IMR-90 (cell line): ENCODE measurements around the gene PRRC2B. TPM values are rescaled to one million over a fixed set of nuclear protein-coding genes. Genes with fewer than 3 reads are reported as not detected.
A peak's percentile ranks its signal among the peaks of the same experiment; 100 is the strongest.

Experiments
- ATAC-seq: fragments of 200-7000 bp; cut with Tn5 transposase; 2 replicates; pipeline ENCODE4 v1.9.1; 2020; ENCODE audit warnings: low read depth, mild to moderate bottlenecking, moderate library complexity
- BruUV-seq: library from RNA; stranded (reverse); fragments of 400-500 nt; replicated peaks from 2 replicates; lab custom pipeline; 2021; lab: Mats Ljungman, UMichigan
- CTCF ChIA-PET: fragments of 300-600 bp; formaldehyde crosslinking; extraction: SDS; loops from one replicate; lab custom pipeline; 2021; ENCODE audit warnings: antibody characterized with exemption; lab: Yijun Ruan, JAX
- POLR2A ChIA-PET: fragments of 300-600 bp; sonication (Branson Sonifier 250); formaldehyde crosslinking; loops from one replicate; lab custom pipeline; 2022; ENCODE audit warnings: antibody characterized with exemption; ENCODE audit not compliant: unreplicated experiment; lab: Charles Lee
- DNase-seq: peaks from one replicate; pipeline ENCODE4 v3.0.0; 2013
- H2AFZ ChIP-seq: replicated peaks from 2 replicates; pipeline ENCODE3; 2013; ENCODE audit warnings: low read length, mild to moderate bottlenecking; ENCODE audit not compliant: poor library complexity
- H2AK5ac ChIP-seq: 2 replicates; pipeline ENCODE4 v1.6.1; 2013; ENCODE audit warnings: low read depth, low read length, inconsistent platforms
- H2AK9ac ChIP-seq: replicated peaks from 2 replicates; pipeline ENCODE3; 2013; ENCODE audit warnings: mild to moderate bottlenecking, low read depth, low read length, moderate library complexity; ENCODE audit not compliant: poor library complexity
- H2BK120ac ChIP-seq: 2 replicates; pipeline ENCODE4 v1.6.1; 2013; ENCODE audit warnings: low read depth, low read length, inconsistent platforms
- H2BK15ac ChIP-seq: 3 replicates; pipeline ENCODE4 v1.6.1; 2013; ENCODE audit warnings: low read depth, low read length, inconsistent platforms
- H2BK20ac ChIP-seq: 2 replicates; pipeline ENCODE4 v1.6.1; 2013; ENCODE audit warnings: low read depth, mild to moderate bottlenecking, inconsistent platforms, low read length, moderate library complexity
- H2BK5ac ChIP-seq: 2 replicates; pipeline ENCODE4 v1.6.1; 2013; ENCODE audit warnings: mild to moderate bottlenecking, low read depth, low read length, inconsistent platforms; ENCODE audit not compliant: poor library complexity, severe bottlenecking
- H3K14ac ChIP-seq: replicated peaks from 2 replicates; pipeline ENCODE4 v1.6.1; 2013; ENCODE audit warnings: low read depth, low read length, inconsistent platforms
- H3K18ac ChIP-seq: 2 replicates; pipeline ENCODE4 v1.6.1; 2013; ENCODE audit warnings: low read depth, low read length, control low read depth
- H3K23ac ChIP-seq: 2 replicates; pipeline ENCODE4 v1.6.1; 2013; ENCODE audit warnings: low read depth, low read length, inconsistent platforms
- H3K27ac ChIP-seq: 2 replicates; pipeline ENCODE4 v1.5.1; 2013; ENCODE audit warnings: mild to moderate bottlenecking, control low read depth, low read length; ENCODE audit not compliant: insufficient read depth
- H3K27me3 ChIP-seq: 2 replicates; pipeline ENCODE4 v1.6.1; 2013; ENCODE audit warnings: low read length; ENCODE audit not compliant: control insufficient read depth, insufficient read depth
- H3K36me3 ChIP-seq: 2 replicates; pipeline ENCODE4 v1.6.1; 2013; ENCODE audit warnings: low read length, mixed read lengths; ENCODE audit not compliant: control insufficient read depth, insufficient read depth
- H3K4ac ChIP-seq: 2 replicates; pipeline ENCODE4 v1.6.1; 2013; ENCODE audit warnings: low read depth, low read length, inconsistent platforms
- H3K4me1 ChIP-seq: 2 replicates; pipeline ENCODE4 v1.6.1; 2013; ENCODE audit warnings: low read length, mixed read lengths; ENCODE audit not compliant: control insufficient read depth, insufficient read depth
- H3K4me2 ChIP-seq: 2 replicates; pipeline ENCODE4 v1.6.1; 2013; ENCODE audit warnings: low read depth, mild to moderate bottlenecking, control low read depth, low read length, moderate library complexity
- H3K4me3 ChIP-seq: 2 replicates; pipeline ENCODE4 v1.5.1; 2013; ENCODE audit warnings: low read depth, mild to moderate bottlenecking, control low read depth, low read length, moderate library complexity; ENCODE audit not compliant: insufficient read depth
- H3K56ac ChIP-seq: 2 replicates; pipeline ENCODE4 v1.6.1; 2013; ENCODE audit warnings: low read length, inconsistent platforms; ENCODE audit not compliant: insufficient read depth; ENCODE audit errors: extremely low read depth
- H3K79me1 ChIP-seq, 2 experiments: 2 replicates each; pipeline ENCODE4 v1.6.1; 2013; ENCODE audit warnings: low read length in 2 of 2, inconsistent platforms in 1 of 2, low read depth in 1 of 2
- H3K9ac ChIP-seq: 2 replicates; pipeline ENCODE4 v1.6.1; 2013; ENCODE audit warnings: low read depth, low read length, control low read depth
- H3K9me1 ChIP-seq: 2 replicates; pipeline ENCODE4 v1.6.1; 2013; ENCODE audit warnings: low read length, inconsistent platforms; ENCODE audit not compliant: insufficient read depth
- H3K9me3 ChIP-seq: 2 replicates; pipeline ENCODE4 v1.6.1; 2013; ENCODE audit warnings: low read length; ENCODE audit not compliant: control insufficient read depth, insufficient read depth
- H4K20me1 ChIP-seq: 2 replicates; pipeline ENCODE4 v1.6.1; 2013; ENCODE audit warnings: low read length, inconsistent platforms; ENCODE audit not compliant: insufficient read depth
- H4K5ac ChIP-seq: 2 replicates; pipeline ENCODE4 v1.6.1; 2013; ENCODE audit warnings: mild to moderate bottlenecking, low read depth, low read length, control low read depth
- H4K8ac ChIP-seq, 2 experiments: 2 replicates each; pipeline ENCODE4 v1.6.1; 2013; ENCODE audit warnings: low read depth in 2 of 2, low read length in 2 of 2, control low read depth in 1 of 2, inconsistent platforms in 1 of 2
- H4K91ac ChIP-seq: 2 replicates; pipeline ENCODE4 v1.6.1; 2013; ENCODE audit warnings: low read depth, low read length, inconsistent platforms; ENCODE audit not compliant: insufficient read depth
- ELK1 ChIP-seq: fragments of 150-350 bp; IDR thresholded peaks from 2 replicates; pipeline ENCODE4 v1.6.1; 2016; ENCODE audit warnings: low read depth, mild to moderate bottlenecking, low read length, moderate library complexity, borderline replicate concordance
- NFE2L2 ChIP-seq: fragments of 150-350 bp; IDR thresholded peaks from 2 replicates; pipeline ENCODE4 v1.6.1; 2016; ENCODE audit warnings: low read depth, mild to moderate bottlenecking, low read length
- SMC3 ChIP-seq: fragments of 150-350 bp; IDR thresholded peaks from 2 replicates; pipeline ENCODE4 v1.6.1; 2016; ENCODE audit warnings: low read depth, mild to moderate bottlenecking, antibody characterized with exemption, low read length, moderate library complexity
- WGBS, 2 experiments: methylation state at CpG; one replicate each; pipeline versions ENCODE4 v1.1.5 to v1.1.7; 2013; ENCODE audit warnings: missing lambda C conversion rate in 2 of 2; ENCODE audit not compliant: insufficient read length in 1 of 2; ENCODE audit errors: extremely low coverage in 2 of 2; 5-methylcytosine and 5-hydroxymethylcytosine counted together
- dilution Hi-C: fragments of 300-500 bp; cut with HindIII; formaldehyde crosslinking; loops from one replicate; pipeline ENCODE4 v1.14.3; 2018; ENCODE audit warnings: low sequenced_read_pairs; ENCODE audit not compliant: unreplicated experiment
- in situ Hi-C: fragments of 300-500 bp; cut with MboI; formaldehyde crosslinking; loops from 3 replicates; pipeline ENCODE4 v1.14.3; 2019; ENCODE audit warnings: low sequenced_read_pairs, inconsistent platforms, mixed read lengths
- intact Hi-C: fragments of 100-400 bp; cut with micrococcal nuclease; formaldehyde crosslinking; loops from 2 replicates; pipeline ENCODE4 v1.10.0; 2022
- polyA plus RNA-seq, 3 experiments: library from polyadenylated mRNA; depleted of rRNA; stranded (reverse); fragments of >200 nt; gene quantifications; 2 replicates each; pipeline ENCODE4 v1.2.3, GENCODE V29; 2012; ENCODE audit warnings: low replicate concordance in 1 of 3
- total RNA-seq: library from RNA; depleted of rRNA; stranded (reverse); fragments of >200 nt; gene quantifications from 2 replicates; pipeline ENCODE4 v1.2.3, GENCODE V29; 2012

PRRC2B gene
- total and polyA plus RNA-seq, 2 of the 4 experiments (the other 2 are of a cell fraction) = 19.4 to 39.1 TPM

GRCh38 chr9:131361202-131361833 lies 32.6 kb upstream of the PRRC2B start:
- Histone ChIP-seq H4K20me1 (no peaks in the 10 kb centered on the region), H3K27ac (no peak overlapping the region), H4K8ac (no peak overlapping the region), H2BK15ac (no peak overlapping the region), H3K9me3 (no peaks in the 10 kb centered on the region), H3K23ac (no peak overlapping the region), H3K18ac (no peak overlapping the region), H3K9ac (no peak overlapping the region), H3K14ac (no peak overlapping the region), H3K56ac (no peak overlapping the region), H3K4ac (no peak overlapping the region), H4K91ac (no peak overlapping the region), H3K79me1 (no peaks in the 10 kb centered on the region), H2AK9ac (no peak overlapping the region), H4K5ac (no peak overlapping the region), H2AK5ac (no peak overlapping the region), H2BK20ac (no peak overlapping the region), H3K27me3 (no peaks in the 10 kb centered on the region), H3K36me3 (no peaks in the 10 kb centered on the region), H2BK120ac (no peak overlapping the region), H3K4me2 (no peak overlapping the region), H3K9me1 (peaks cover 2% of the 10 kb centered on the region; the same call in 1 of the 2 replicates), H3K4me1 (peaks cover 3% of the 10 kb centered on the region), H2BK5ac (no peak overlapping the region), H2AFZ (no peak overlapping the region), H3K4me3 (no peak overlapping the region)
- DNase-seq (no peak), ATAC-seq (peak; percentile 35)
- intact Hi-C loops (no loop called here), in situ Hi-C loops (no loop called here), dilution Hi-C loops (no loop called here)
- ChIA-PET POLR2A (no interaction called here), CTCF (no interaction called here)
- 20% methylated on average over 1 of the region's 8 CpGs; no CpG with 5 or more reads in 1 of the 2 experiments for WGBS, 2 experiments
- no TSS peak for BruUV-seq
- TF ChIP-seq NFE2L2 (peak; percentile 37; the same call in 1 of the 2 replicates), ELK1 (no peak), SMC3 (no peak)
